AG20443 (cell line): ENCODE data around the gene SH3RF3.
"Not testable (repeated sequence)": the region's sequence is repeated elsewhere in the genome, so short reads cannot be mapped to it uniquely, and the experiment has no call there.

Experiments
- DNase-seq: peaks from one replicate; pipeline ENCODE4 v3.0.0; 2012; ENCODE audit warnings: low spot score, mixed read lengths

Gene SH3RF3

DNA sequence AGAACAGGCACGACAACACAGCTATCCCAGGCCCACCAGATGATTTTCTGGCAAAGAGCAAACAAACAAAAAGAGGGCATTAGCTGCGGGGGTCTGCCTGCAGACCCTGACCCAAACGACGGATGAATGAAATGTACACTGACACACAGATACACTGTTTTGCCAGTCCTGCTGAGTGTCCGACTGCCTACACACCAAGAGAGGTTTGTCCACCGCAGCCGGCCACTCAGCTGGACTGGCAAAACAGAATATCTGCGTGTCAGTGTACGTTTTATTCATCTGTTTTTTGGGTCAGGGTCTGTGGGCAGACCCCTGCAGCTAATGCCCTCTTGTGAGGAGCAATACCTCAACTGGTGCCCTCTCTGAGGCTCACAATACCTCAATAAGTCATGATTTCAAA lies 10.7 kb upstream of the SH3RF3 start:
- DNase-seq, result no peak

GRCh38 chr2:109120166-109120565 lies 8.8 kb upstream of the SH3RF3 start:
- no peak for DNase-seq

GRCh38 chr2:109120686-109121085 lies 8.3 kb upstream of the SH3RF3 start:
- DNase-seq, result not testable (repeated sequence)

GRCh38 chr2:109123586-109124201 lies 5.3 kb upstream of the SH3RF3 start:
- DNase-seq, result no peak

GRCh38 chr2:109124982-109125592 lies 3.9 kb upstream of the SH3RF3 start:
- no peak for DNase-seq

DNA sequence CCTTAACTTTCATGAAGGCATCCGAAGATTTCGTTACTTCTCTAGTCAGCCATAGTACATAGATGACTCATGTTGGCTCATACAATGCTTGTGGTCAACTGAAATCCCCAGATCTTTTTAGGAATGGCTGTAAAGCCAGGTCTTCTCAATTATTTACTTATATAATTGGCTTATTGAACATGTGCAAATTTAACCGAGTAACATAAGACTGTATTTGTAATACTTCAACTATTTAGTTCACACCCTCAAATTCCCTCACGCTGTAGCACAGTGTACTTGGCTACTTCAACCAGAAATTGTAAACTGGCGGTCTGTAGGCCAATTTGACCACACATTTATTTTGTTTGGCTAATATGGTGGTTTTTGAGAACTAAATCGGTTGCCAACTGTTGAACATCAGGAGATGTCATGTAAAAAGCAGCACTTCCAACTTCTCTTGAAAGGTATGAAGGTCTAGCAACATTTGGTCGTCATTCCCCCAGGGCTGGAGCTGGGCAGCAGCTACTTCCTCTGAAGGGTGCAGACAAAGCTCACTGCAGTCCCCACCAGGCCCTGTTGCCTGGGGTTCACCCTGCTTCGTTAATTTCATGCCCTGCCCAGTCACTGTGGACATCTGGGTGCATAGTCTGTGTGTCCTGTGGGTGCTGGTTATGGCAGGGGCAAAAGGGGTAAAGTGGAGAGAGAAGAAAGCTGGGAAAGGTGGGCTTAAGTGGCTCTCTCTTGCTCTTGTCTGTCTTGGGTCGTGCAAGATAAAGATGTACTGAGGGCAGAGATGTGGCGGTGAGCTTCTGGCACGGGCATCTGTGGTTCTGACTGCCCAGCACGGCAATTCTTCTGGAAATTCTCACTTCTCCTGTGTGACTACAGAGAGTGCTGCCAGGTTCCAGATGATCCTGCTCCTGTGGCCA lies 3.2 kb upstream of the SH3RF3 start:
- DNase-seq, result peak; percentile 80

GRCh38 chr2:109126501-109126860 lies 2.5 kb upstream of the SH3RF3 start:
- peak; percentile 75 for DNase-seq

GRCh38 chr2:109127556-109127955 lies 1.4 kb upstream of the SH3RF3 start:
- no peak for DNase-seq

GRCh38 chr2:109128048-109128615 lies 873 bp upstream of the SH3RF3 start:
- DNase-seq, result peak; percentile 93

DNA sequence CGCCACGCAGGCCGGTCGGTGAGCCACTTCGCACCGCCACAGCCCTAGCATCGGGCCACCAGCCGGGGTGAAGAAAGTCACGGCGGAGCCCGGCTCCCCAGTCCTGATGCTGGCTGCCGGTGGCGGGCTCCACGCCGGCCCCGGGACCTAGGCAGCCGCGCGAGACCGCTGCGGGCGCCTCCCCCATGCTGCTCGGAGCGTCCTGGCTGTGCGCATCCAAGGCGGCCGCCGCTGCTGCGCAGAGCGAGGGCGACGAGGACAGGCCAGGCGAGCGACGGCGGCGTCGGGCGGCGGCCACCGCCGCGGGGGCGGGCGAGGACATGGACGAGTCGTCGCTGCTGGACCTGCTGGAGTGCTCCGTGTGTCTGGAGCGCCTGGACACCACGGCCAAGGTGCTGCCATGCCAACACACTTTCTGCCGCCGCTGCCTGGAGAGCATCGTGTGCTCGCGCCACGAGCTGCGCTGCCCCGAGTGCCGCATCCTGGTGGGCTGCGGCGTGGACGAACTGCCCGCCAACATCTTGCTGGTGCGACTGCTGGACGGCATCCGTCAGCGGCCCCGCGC lies 433 bp downstream of the SH3RF3 start:
- peak; percentile 71 for DNase-seq

- peak; percentile 32 for DNase-seq
Observed at GRCh38 chr2:109129921-109130722, 1.1 kb downstream of the SH3RF3 start.

DNA sequence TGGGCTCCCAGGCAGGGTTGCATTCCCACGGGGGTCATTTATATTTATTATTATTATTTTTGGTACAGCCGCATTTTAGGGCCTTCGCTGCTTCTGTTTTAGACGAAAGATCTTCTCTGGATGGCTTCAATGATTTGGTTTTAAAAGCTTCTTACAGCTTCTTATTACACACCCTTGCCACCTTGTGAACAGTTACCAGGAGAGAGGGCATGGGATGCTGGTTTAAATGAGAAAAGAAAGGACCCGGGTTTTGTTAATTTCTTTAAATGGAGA lies 1.7 kb downstream of the SH3RF3 start:
- no peak for DNase-seq

DNA sequence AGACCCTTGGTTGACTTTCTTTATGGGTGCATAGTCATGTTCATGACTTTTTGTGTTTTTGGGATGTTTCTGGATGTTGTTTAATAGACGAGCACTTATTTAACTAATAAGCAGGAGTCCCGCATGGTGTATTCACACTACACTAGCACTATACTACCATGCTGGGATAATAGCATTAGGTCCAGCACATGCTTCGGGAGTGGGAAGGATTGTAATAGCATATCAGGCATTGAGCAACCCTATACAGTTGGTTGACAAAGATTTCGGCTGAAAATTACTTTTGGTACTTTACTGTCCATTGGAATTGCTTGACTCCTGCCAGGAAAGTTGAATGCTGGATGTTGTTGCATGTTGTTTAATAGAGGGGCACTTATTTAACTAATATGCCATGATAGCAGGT lies 2.8 kb downstream of the SH3RF3 start:
- no peak for DNase-seq

DNA sequence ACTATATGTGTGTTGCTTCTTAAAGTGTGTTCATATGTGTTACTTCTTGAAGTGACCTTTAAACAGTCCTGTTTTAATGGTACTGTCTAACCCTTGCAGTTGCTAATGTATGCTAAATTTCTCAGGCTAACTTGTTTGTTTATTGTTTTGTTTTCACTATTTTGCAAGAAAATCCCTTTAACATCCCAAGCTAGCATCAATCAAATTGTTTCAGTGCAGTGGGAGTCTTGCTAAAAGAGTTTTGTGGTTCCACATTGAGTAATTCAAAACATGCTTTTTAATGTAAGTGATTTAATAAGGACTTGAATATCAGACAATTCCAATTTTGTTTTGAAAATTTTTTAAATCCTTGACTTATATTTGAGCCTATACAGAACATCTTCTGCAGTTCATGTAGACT lies 3.6 kb downstream of the SH3RF3 start:
- DNase-seq, result no peak

- no peak for DNase-seq
Observed at GRCh38 chr2:109133746-109134145, 4.7 kb downstream of the SH3RF3 start.

- DNase-seq, result no peak
Observed at GRCh38 chr2:109134741-109135358, 5.8 kb downstream of the SH3RF3 start.

DNA sequence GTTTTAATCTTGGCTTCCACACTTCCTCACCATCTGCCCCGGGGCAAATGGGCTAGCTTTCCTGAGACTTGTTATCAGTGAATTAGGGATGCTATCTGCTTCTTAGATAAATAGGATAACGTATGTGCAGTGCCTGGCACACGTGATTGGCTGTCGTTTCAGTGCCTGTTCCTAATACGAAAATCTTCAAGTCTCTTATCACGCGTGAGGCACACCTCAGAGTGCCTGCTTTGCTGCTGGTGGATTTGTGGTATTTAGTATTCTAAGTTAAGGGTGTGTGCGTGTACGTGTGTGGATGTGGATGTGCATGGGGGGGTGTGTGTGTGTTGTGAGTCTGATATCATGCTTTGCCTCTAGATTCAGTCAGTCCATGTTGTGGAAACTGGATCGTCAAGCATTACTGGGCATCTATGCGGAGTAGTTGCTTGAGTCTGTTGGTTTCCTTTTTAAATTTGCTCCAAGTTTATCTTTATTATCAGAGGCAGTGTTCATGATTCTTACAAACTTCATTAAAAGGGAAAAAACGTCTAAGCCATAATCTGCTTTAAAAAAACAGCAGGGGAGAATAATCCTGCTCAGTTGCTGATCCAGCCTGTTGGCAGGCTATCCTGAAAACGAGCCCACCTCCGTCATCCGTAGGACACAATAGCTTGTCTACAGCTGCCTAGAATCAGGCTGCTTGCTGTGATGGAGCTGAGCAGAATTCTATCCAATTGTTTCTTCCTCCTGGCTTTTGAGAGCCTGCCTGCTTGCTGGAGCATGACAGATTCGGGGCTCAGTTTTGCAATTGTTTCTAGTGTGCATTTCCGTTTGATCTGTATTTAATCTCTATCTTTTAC lies 6.6 kb downstream of the SH3RF3 start:
- no peak for DNase-seq

GRCh38 chr2:109136542-109136941 lies 7.5 kb downstream of the SH3RF3 start:
- no peak for DNase-seq

DNA sequence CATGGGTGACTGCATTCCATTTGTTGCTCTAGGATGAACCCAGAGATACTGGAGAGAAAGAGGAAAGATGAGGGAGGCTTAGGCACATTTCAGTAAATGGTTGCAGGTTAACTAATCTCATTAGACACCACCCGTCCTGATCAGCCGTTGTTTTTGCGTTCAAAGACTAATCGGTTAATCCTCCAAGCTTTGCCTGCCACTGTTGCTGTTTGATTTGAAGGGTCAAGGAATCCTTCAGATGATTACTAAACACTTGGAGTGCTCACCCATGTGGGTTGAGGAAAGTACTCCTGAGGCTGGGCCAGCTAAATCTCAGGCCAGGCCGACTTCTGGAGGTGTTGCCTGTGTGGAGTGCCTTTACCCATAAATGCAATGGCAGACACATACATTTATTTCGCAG lies 8.6 kb downstream of the SH3RF3 start:
- DNase-seq, result no peak

DNA sequence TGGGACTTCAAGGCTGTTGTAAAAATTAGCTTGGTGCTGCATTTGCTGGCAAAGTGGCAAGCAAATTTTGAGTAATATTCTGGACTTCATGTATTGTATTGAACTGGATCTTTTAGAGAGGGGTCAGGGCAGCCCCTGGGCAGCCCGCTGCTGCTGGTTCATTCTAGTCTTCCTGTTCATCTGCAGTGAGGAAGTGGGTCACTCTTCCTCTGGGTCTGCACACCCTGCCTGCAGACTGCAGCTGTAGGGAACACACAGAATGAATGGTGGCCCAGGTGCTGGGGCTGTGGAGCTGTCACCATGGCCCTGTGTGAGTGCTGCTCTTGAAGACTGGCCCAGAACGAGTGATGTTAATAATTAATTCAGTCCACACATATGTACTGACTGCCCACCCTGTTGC lies 9.4 kb downstream of the SH3RF3 start:
- no peak for DNase-seq

- DNase-seq, result no peak
Observed at GRCh38 chr2:109139002-109139401, 10.0 kb downstream of the SH3RF3 start.
